H4 (cell line): ENCODE results near the gene PRKAR1A. TPM values are rescaled to one million over a fixed set of nuclear protein-coding genes. Genes with fewer than 3 reads are reported as not detected.
"Not testable (repeated sequence)": the region's sequence is repeated elsewhere in the genome, so short reads cannot be mapped to it uniquely, and the experiment has no call there.

Source experiments
- DNase-seq: peaks from one replicate; pipeline ENCODE4 v3.0.0-alpha.2; 2015; ENCODE audit warnings: low spot score
- total RNA-seq: library from RNA; depleted of rRNA; stranded (reverse); fragments of >200 nt; shearing (Covaris generic); gene quantifications from 2 replicates; pipeline ENCODE4 v1.2.3, GENCODE V29; 2014

The PRKAR1A gene
- total RNA-seq, 1 experiment from 2014 or later, result 207 TPM

- no peak for DNase-seq
Measured at GRCh38 chr17:68511254-68511670, 968 bp upstream of the PRKAR1A start.

- DNase-seq, result peak; percentile 71
Measured at GRCh38 chr17:68511671-68512246, 471 bp upstream of the PRKAR1A start.

- DNase-seq, result peak; percentile 44
Measured at GRCh38 chr17:68512960-68513474, 787 bp downstream of the PRKAR1A start.

- DNase-seq, result no peak
Measured at GRCh38 chr17:68513932-68514331, 1.7 kb downstream of the PRKAR1A start.

- peak; percentile 21 for DNase-seq
Measured at GRCh38 chr17:68514831-68515635, 2.8 kb downstream of the PRKAR1A start.

- DNase-seq, result no peak
Measured at GRCh38 chr17:68516732-68517131, 4.5 kb downstream of the PRKAR1A start.

- not testable (repeated sequence) for DNase-seq
Measured at GRCh38 chr17:68517605-68518004, 5.4 kb downstream of the PRKAR1A start.

GRCh38 chr17:68518063-68518815, 6.0 kb downstream of the PRKAR1A start:
- no peak for DNase-seq

GRCh38 chr17:68519051-68519450, 6.8 kb downstream of the PRKAR1A start:
- not testable (repeated sequence) for DNase-seq

GRCh38 chr17:68519911-68520310, 7.7 kb downstream of the PRKAR1A start:
- no peak for DNase-seq

- no peak for DNase-seq
Measured at GRCh38 chr17:68522266-68522665, 10.0 kb downstream of the PRKAR1A start.

GRCh38 chr17:68526548-68526947, 14.3 kb downstream of the PRKAR1A start:
- DNase-seq, result no peak

- no peak for DNase-seq
Measured at GRCh38 chr17:68527314-68527713, 15.1 kb downstream of the PRKAR1A start.

- DNase-seq, result no peak
Measured at GRCh38 chr17:68531252-68531651, 19.0 kb downstream of the PRKAR1A start.

- no peak for DNase-seq
Measured at GRCh38 chr17:68532826-68533225, 20.6 kb downstream of the PRKAR1A start.

- DNase-seq, result no peak
Measured at GRCh38 chr17:68533887-68534694, 21.9 kb downstream of the PRKAR1A start.

GRCh38 chr17:68534695-68535088, 22.5 kb downstream of the PRKAR1A start:
- no peak for DNase-seq

GRCh38 chr17:68535922-68536321, 23.7 kb downstream of the PRKAR1A start:
- DNase-seq, result no peak

GRCh38 chr17:68539548-68540467, 27.6 kb downstream of the PRKAR1A start:
- DNase-seq, result no peak

- DNase-seq, result no peak
Measured at GRCh38 chr17:68540981-68541380, 28.8 kb downstream of the PRKAR1A start.
